Measurements from ENCODE around the gene RHOB. TPM values are rescaled to one million over a fixed set of nuclear protein-coding genes. Genes with fewer than 3 reads are reported as not detected.

Gene RHOB
- total RNA-seq = 211 and 229 TPM in 2 replicates

GRCh38 chr2:20446917-20447436 lies at the start of gene RHOB:
RHOB (plus strand) TSS chr2:20447074; CDS start chr2:20447466, 392 bp downstream.

Small RNA genes lying within 50 kb of the gene (small RNA-seq; reads per million reads assigned to genes)
- gene RF00019 (not detected), gene RNA5SP86 (not detected)

Other genes with a start within 250 kb of the RHOB start
- 22.5 and 27.3 TPM in 2 replicates for gene SDC1, start 221.9 kb upstream of the RHOB start, total RNA-seq
- gene PUM2, start 96.2 kb upstream of the RHOB start, total RNA-seq = 45.1 and 54.3 TPM in 2 replicates
- gene HS1BP3, start 204.0 kb downstream of the RHOB start, total RNA-seq = 25.9 and 31.6 TPM in 2 replicates
- 0.76 and 0.91 TPM in 2 replicates for gene GDF7, start 220.1 kb downstream of the RHOB start, total RNA-seq